ENCODE measurements around the gene LBX1. TPM values are rescaled to one million over a fixed set of nuclear protein-coding genes. Genes with fewer than 3 reads are reported as not detected.

LBX1 gene
- polyA plus RNA-seq, 2 of the 4 experiments (the other 2 are of a cell fraction) = not detected

- H3K4me2 ChIP-seq = no peak overlapping the region
- WGBS (ENCODE audit: missing lambda C conversion rate) = 42% methylated on average over 4 of the region's 4 CpGs
- no peaks in the 10 kb centered on the region for H3K4me1 ChIP-seq
- CTCF ChIA-PET = interaction anchor here (0.6 to 27.7 kb wide), 7 partner anchors 15 to 210 kb away, joined by 3 to 206 read pairs (median 3); no protein-coding TSS in a partner anchor
- FAIRE-seq (no peak), DNase-seq (ENCODE audit: low read depth in 1 of 2, low spot score in 1 of 2) (no peak), ATAC-seq (no peak)
- POLR2A ChIA-PET = no interaction called here
- TF ChIP-seq CEBPB (IDR thresholded peaks at IDR 0.05) = no peak
- TF ChIP-seq, protein P1, sequence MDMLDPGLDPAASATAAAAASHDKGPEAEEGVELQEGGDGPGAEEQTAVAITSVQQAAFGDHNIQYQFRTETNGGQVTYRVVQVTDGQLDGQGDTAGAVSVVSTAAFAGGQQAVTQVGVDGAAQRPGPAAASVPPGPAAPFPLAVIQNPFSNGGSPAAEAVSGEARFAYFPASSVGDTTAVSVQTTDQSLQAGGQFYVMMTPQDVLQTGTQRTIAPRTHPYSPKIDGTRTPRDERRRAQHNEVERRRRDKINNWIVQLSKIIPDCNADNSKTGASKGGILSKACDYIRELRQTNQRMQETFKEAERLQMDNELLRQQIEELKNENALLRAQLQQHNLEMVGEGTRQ (IDR thresholded peaks at IDR 0.05) = no peak
- TF ChIP-seq FOSL2 (IDR thresholded peaks at IDR 0.05) = no peak
- no peak for TF ChIP-seq FOSL2 (CRISPR knock-in tag; IDR thresholded peaks at IDR 0.05)
- no peak for TF ChIP-seq HDAC2 (IDR thresholded peaks at IDR 0.05)
- TF ChIP-seq RNF2 (IDR thresholded peaks at IDR 0.05; ENCODE audit: borderline replicate concordance, low read depth) = no peak
- TF ChIP-seq FOSB (CRISPR knock-in tag; IDR thresholded peaks at IDR 0.05) = no peak
- TF ChIP-seq MAFK (IDR thresholded peaks at IDR 0.05; ENCODE audit: partially characterized antibody) = no peak
- no peak overlapping the region for H3K27ac ChIP-seq
- H3K9me3 ChIP-seq = peaks cover 16% of the 10 kb centered on the region
- no peak overlapping the region for H3K4me3 ChIP-seq
Observed at GRCh38 chr10:101257491-101257890, 28.2 kb upstream of the LBX1 start.

GRCh38 chr10:101257084-101257483 is 27.8 kb upstream of the LBX1 start:
- H3K9me3 ChIP-seq = peaks cover 16% of the 10 kb centered on the region
- no peak overlapping the region for H3K27ac ChIP-seq
- ChIA-PET CTCF (interaction anchor here (0.6 to 27.7 kb wide), 8 partner anchors 11 to 313 kb away, joined by 3 to 206 read pairs (median 4); no protein-coding TSS in a partner anchor), POLR2A (no interaction called here)
- H3K4me2 ChIP-seq = no peak overlapping the region
- TF ChIP-seq CEBPB (IDR thresholded peaks at IDR 0.05) (no peak), SREBF2 (IDR thresholded peaks at IDR 0.05) (no peak), MYC (IDR thresholded peaks at IDR 0.05; ENCODE audit: borderline replicate concordance, low read length) (no peak), HOXB13 (CRISPR knock-in tag; IDR thresholded peaks at IDR 0.05; ENCODE audit: low read depth) (no peak), CBX8 (IDR thresholded peaks at IDR 0.05) (no peak), ESRRA (IDR thresholded peaks at IDR 0.05; ENCODE audit: borderline replicate concordance, low read length) (no peak), SMC3 (IDR thresholded peaks at IDR 0.05) (no peak), ATOH8 (CRISPR knock-in tag; IDR thresholded peaks at IDR 0.05; ENCODE audit: low read depth) (no peak), RARB (CRISPR knock-in tag; IDR thresholded peaks at IDR 0.05) (no peak), ZFP36 (IDR thresholded peaks at IDR 0.05; ENCODE audit: borderline replicate concordance, partially characterized antibody) (no peak), EHF (CRISPR knock-in tag; IDR thresholded peaks at IDR 0.05) (no peak)
- TF ChIP-seq, protein P2, sequence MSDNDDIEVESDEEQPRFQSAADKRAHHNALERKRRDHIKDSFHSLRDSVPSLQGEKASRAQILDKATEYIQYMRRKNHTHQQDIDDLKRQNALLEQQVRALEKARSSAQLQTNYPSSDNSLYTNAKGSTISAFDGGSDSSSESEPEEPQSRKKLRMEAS (IDR thresholded peaks at IDR 0.05) = no peak
- no peaks in the 10 kb centered on the region for H3K4me1 ChIP-seq
- DNase-seq (ENCODE audit: low read depth in 1 of 2, low spot score in 1 of 2) = no peak
- 62% methylated on average over 3 of the region's 3 CpGs for WGBS (ENCODE audit: missing lambda C conversion rate)
- no peak overlapping the region for H3K4me3 ChIP-seq
- no peak for FAIRE-seq
- no peak for ATAC-seq

DNA sequence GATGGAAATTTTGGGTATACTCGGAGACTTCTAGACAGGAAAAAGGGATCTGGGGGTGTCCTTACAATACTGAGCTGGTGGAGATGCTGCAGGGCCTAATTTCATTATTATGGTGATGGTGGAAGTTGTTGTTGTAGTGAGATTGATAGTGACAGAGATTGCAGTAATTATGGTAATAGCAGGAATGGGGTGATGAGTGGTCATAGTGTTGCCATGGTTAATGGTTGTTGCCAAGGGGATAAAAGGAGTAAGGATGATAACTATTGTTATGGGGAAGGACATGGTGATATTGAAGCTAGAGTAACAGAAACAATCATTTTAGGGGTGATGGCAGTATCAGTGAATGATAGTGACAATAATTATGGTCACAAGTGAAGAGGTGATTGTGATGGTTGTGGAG is 27.1 kb upstream of the LBX1 start:
- FAIRE-seq = no peak
- Histone ChIP-seq H3K27ac (no peak overlapping the region), H3K4me3 (no peak overlapping the region), H3K9me3 (peaks cover 16% of the 10 kb centered on the region), H3K4me2 (no peak overlapping the region), H3K4me1 (no peaks in the 10 kb centered on the region)
- ATAC-seq = no peak
- TF ChIP-seq HEYL (CRISPR knock-in tag; IDR thresholded peaks at IDR 0.05) (no peak), CBX8 (IDR thresholded peaks at IDR 0.05) (no peak), CBX2 (IDR thresholded peaks at IDR 0.05; ENCODE audit: borderline replicate concordance, low read depth) (no peak), EP300 (IDR thresholded peaks at IDR 0.05) (no peak), EHF (CRISPR knock-in tag; IDR thresholded peaks at IDR 0.05) (no peak), CHD4 (IDR thresholded peaks at IDR 0.05; ENCODE audit: borderline replicate concordance) (no peak), JUN (IDR thresholded peaks at IDR 0.05) (no peak), MAFK (IDR thresholded peaks at IDR 0.05; ENCODE audit: partially characterized antibody) (no peak), ESRRA (IDR thresholded peaks at IDR 0.05; ENCODE audit: borderline replicate concordance, low read length) (no peak), CEBPB (IDR thresholded peaks at IDR 0.05) (no peak), HOXB5 (CRISPR knock-in tag; IDR thresholded peaks at IDR 0.05) (no peak), FOXS1 (CRISPR knock-in tag; IDR thresholded peaks at IDR 0.05) (no peak), POLR2A (IDR thresholded peaks at IDR 0.05; ENCODE audit: low read length) (no peak), HDAC2 (IDR thresholded peaks at IDR 0.05) (no peak), MAZ (IDR thresholded peaks at IDR 0.05; ENCODE audit: borderline replicate concordance, low read depth, low read length) (no peak), RAD21 (conservative IDR thresholded peaks at IDR 0.05 in 1 of 2, IDR thresholded peaks at IDR 0.05 in 1 of 2) (no peak), ZNF302 (CRISPR knock-in tag; IDR thresholded peaks at IDR 0.05) (no peak), MYC (IDR thresholded peaks at IDR 0.05; ENCODE audit: borderline replicate concordance, low read length) (no peak)
- TF ChIP-seq, protein P2 (IDR thresholded peaks at IDR 0.05) = no peak
- DNase-seq (ENCODE audit: low read depth in 1 of 2, low spot score in 1 of 2) = no peak
- CTCF ChIA-PET = interaction anchor here (0.9 to 27.7 kb wide), 7 partner anchors 12 to 313 kb away, joined by 3 to 206 read pairs (median 4); no protein-coding TSS in a partner anchor
- POLR2A ChIA-PET = no interaction called here
- WGBS (ENCODE audit: missing lambda C conversion rate) = 75% methylated on average over 1 of the region's 1 CpG

Measured in A549 (cell line).